GM21528 (cell line): Measurements from ENCODE around the gene SLC5A1.

Experiments used
- ATAC-seq: cut with Tn5 transposase; IDR thresholded peaks from one replicate; pipeline ENCODE4 v1.9.1; 2021; ENCODE audit warnings: mild to moderate bottlenecking, moderate library complexity; ENCODE audit not compliant: unreplicated experiment, low FRiP score

The SLC5A1 gene

DNA sequence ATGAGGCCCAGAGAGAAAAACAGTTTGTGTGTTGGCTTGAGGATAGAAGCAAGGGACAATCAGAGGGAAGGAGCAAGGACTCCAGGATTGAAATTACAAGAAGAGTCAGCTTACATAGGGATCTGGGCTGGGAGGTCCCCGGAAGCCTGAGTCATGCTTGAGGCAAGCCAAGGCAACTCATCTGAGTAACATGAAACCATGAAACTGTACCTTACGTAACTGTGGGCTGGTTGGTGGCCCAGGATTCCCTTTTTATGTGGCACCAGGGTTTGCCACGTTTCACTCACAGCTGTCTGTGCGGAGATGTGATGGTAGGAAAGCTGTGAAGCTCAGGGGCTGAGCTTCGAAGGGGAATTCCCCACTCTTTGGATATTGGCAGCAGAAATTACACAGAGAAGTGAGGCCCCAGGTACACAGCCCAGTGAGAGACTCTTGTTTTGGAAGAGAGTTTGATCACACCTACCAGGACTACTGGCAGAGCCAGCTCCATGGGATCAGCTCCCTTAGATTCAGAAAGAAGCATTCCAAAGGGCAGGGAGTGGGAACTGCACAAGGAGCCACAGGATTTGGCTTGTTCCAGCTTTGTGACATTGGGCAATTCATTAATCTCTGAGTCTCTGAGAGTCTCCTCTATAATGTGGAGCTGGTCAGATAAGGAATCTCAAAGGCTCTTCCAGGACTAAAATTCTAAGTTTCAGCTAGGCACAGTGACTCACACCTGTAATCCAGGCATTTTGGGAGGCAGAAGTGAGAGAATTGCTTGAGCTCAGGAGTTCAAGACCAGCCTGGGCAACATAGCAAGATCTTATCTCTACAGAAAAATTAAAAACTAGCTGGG, 7.8 kb downstream of the SLC5A1 start:
- no peak for ATAC-seq

DNA sequence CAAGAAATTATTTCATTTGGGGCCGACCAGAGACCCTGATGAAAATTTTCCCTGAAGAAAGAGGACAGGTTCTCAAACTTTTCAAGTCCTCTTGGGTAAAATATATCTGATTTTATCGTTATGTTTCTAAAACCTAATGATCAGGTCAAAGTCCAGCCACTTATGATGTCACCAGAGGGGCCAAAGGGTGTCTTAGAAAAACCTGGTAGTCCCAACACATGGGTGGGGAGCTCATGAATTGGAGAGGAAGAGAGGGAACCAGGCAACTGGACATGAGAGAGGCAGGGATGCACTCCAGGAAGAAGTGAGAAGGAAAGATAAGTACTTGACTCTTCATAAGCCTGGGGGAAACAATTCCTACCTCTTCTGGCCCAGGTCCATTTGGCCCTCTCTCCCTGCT, 9.2 kb downstream of the SLC5A1 start:
- ATAC-seq = no peak

DNA sequence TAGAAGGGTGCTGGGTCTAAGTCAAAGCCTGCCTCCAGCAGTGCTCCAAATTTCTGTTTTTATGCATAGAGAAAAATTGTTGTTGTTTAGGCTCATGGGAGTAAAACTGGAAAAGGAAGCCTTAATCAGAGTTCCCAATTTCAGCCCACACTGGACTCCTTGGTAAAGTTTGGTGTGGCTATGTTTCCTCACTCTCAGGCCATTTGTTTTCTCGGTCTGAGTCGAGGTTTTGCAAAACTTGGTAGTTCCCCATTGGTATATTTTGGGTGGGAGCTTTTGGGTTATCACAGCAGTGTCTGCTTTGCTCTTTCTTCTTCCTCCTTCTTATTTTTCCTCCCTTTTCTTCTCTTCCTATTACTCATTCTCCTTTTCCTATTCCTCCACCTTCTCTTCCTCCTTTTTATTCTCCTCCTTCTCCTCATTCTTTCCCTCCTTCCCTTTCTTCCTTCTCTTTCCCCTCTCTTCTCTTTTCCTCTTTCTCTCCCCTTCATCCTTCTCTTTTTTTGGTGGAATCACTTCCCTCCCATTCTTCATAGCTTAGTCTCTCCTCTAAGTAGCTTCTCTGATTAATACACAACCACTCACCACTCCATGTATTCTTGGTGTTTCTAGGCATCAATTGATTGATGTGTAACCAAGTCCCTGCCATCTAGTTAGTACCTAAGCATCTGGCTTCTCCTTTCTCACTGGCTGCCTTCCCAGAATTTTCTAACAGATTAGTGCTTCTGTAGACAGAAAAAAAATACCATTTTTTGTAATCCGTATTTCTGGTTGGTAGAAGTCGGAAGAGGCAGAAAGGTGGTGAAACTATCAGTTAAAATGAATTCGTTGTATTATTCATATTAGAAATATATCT, 10.1 kb downstream of the SLC5A1 start:
- ATAC-seq = no peak

DNA sequence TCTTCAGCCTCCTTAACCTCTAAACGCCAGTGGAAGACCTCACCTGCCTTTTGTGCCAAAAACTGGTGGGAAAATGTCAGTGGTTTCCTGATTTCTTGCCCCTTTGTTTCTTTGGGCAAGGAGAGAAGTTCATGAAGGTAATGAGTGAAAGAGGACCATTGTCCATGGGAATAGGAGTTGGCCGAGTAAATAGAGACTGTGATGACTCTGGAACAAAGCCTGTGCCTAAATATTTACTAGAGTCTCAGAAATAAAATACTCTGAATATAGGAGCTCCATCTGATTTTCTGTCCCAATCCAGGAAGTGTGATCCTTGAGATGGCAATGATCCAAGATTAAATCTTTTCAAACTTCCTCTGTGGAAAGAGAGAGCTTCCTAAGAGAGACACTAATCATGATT, 12.0 kb downstream of the SLC5A1 start:
- ATAC-seq = no peak

DNA sequence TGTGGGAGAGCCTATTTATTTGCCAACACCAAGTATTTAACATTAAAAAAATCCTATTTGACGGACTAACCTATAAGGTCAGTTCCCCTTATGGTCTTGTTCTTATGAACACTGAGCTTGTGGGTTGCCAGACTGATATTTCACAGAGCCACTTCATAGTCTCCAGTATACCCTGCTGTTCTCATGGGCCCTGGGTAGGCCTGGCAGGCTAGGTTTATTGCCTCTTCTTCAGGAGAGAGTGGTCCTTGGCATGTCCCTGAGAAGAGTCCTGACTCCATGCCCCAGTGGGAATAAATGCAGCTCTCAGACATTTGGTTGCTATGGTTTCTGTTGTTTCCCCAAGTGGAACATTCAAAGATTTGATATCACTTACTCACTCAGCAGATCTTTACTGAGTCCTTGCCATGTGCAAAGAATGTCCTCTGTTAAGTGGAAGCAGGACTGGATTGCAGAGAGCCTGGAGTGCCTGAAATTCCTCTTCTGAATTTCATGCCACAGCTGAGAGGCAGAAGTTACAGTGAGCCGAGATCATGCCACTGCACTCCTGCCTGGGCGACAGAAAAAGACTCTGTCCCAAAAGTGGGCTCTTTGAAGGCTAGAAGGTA, 15.7 kb downstream of the SLC5A1 start:
- ATAC-seq = no peak

DNA sequence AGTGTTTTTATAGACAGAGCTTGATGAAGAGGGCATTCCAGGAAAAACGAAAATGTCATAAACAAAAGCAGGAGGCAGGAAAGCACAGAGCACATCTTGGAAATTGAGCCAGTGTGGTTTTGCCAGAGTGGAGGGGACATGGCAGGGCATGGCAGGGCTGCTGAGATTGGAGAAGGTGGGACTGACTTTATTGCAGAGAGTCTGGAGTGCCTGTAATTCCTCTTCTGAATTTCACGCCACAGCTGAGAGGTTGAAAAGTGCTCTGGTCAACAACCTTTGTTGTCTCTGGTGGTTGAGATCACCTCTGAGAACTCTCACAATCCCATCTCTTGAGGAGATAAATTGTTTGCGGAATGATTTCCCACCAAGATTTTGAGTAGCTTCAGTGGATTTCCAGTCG, 16.4 kb downstream of the SLC5A1 start:
- ATAC-seq = no peak

DNA sequence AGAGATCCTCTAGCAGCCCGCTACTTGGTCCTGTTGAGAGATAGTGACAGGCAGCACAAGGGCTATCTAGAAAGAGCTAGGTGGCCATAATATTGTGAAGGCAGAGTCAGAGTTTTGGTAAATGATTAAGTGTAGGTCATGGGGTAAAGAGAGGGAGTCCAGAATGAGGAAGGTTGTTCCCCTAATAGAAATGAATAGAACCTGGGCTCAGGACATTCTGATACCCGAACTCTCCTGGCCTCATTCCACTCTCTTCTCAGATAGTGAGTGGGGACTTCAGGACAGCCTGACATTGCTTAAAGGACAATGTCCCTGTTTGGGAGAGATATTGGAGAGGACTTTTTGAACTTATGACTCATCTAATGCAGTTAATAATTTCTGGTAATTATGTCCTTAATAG, 20.6 kb downstream of the SLC5A1 start:
- no peak for ATAC-seq

DNA sequence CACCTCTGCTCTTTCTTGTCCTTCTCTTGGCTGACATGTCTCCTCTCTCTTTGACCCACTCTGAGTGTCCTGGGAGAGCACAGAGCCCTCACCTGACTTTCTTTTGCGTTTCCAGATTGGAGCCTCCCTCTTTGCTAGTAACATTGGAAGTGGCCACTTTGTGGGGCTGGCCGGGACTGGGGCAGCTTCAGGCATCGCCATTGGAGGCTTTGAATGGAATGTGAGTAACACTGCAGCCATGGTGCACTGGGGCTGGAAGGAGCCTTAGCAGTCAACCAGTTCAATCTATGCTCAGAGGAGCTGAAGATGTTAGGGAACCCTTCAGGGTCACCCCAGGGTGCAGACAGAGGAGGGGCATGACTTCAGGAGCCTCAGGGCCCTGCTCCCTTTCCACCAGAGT, 23.8 kb downstream of the SLC5A1 start:
- no peak for ATAC-seq

DNA sequence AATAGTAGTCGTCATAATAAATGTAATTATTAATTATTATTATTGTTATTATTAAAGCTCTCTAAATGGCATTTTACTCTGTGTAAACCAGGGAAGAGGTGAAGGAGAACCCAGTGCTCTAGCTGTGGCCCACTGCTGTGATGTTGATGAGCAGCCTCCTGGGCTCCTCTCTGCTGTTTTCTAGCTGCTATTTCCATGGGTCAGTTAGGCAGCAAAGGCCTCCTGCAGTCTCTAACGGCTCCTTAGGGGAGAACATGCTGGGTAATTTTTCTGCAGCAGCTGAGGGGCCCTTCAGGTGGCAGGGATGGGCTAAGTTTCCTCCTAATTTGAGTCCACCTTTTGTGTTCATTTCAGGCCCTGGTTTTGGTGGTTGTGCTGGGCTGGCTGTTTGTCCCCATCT, 24.6 kb downstream of the SLC5A1 start:
- ATAC-seq = no peak

DNA sequence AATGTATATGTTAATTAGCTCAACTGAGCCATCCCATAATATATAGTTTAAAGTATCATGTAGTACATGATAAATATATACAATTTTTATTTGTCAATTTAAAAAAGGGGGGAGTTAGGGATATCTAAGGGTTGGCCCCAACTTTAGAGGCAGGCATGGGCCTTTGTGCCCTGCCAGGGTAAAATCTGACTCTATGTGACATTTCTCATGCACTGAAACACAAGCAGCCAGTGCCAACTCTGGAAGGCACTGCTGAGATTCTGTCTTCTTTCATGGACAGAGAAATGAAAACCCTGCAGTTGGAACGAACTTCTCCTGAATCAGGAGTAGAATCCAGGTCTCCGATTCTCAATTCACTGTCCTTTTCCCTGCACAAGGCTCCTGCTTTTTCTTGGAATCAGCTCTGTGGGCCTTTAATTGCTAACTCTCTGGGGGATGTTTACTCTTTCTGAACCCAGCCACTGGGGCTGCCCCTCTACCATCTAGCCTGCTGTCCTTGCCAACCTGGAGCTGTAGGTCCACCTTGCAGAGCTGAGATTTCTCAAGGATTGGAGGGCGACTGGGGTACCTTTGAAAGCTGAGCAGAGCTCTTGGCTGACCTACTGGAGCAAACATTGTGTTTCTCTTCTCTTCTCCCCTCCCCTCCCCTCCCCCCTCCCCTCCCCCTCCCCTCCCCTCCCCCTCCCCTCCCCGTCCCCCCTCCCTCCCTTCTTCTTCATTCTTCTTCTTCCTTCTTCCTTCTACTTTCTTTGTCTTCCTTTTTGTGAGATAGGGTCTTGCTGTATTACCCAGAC, 26.7 kb downstream of the SLC5A1 start:
- ATAC-seq = no peak

DNA sequence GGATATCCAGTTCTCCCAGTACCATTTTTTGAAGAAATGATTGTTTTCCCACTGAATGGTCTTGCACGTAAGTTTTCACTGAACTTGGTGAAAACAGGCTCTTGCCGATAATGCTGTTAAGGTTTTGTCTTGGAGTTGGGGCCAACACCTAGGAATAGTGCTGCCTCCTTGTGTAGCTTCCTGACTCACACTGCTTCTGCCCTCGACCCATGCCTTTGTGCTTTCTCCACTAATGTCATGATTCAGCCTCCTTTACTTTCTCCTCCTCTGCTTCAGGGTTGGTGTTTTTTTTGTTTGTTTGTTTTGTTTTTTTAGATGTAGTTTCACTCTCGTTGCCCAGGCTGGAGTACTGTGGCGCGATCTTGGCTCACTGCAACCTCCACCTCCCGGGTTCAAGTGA, 30.2 kb downstream of the SLC5A1 start:
- ATAC-seq = no peak

DNA sequence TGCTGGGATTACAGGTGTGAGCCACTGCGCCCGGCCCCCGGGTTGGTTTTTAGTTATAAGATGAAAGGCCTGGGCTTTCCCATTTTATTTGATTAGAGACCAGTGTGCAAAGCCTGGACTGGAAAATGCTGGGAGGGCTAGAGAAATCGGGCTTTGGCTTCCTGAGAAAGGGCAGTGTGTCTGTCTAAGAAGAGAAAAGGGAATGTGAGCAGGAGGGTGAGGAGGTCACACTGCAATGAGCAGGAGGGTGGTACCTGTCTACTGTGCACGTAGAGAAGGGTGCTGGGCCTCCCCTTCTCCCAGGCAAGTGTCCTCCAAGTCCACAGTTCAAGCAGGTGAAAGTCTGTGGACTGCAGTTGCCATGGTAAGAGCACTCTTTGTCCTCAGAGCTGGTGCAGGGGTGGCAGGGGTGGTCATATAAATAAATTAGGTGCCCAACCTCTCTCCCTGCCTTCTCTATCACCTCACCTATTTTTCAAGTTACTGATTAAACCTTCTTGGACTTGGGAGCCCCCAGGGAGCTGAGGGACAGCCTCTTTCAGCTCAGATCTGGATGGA, 30.8 kb downstream of the SLC5A1 start:
- no peak for ATAC-seq

DNA sequence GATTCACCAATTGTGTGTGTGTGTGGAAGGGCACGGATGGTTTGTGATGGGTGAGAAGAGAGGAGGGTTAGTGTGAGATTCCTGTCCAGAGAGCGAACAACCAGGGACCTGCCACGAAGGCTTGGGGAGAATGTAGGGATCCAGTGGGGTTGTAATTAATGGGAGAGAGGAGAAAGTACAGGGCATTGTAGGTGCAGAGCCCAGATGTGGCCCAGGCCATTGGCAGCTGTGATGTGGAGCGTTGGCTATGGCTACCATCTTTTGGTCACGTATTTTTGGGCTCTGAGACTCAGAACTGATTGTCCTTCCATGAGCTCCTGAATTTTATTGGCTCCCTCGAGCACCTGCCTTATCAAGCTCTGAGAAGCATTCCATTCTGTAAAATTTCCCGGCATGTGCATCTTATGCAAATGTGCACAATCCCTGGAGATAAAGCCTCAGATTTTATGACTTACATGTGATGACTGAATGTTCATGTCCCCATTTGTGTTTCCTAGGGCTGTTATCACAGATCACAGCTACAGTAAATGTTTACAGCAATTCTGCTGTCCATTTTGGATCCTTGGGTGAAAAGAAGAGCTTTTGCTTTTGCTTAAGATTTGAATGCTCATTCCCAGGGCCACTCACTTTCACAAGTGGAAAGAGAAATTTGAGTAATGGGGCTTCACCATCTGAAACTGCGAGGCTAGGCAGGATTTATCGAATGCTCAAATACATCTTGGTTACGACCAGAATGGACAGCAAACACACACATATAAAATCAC, 33.1 kb downstream of the SLC5A1 start:
- no peak for ATAC-seq

DNA sequence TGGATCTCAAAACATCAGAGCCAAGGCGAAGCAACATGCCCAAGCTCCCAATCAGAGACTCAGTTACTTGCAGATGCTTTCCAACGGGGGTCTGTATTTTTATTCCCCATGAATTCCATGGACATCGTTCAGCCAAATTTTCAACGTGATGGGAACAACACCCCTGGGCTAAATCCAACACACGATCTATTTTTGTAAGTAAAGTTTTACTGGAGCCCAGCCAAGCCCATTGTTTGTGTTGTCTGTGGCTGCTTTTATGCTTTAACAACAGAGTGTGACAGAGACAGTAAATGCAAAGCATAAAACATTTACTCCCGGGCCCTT, 33.7 kb downstream of the SLC5A1 start:
- ATAC-seq = no peak

DNA sequence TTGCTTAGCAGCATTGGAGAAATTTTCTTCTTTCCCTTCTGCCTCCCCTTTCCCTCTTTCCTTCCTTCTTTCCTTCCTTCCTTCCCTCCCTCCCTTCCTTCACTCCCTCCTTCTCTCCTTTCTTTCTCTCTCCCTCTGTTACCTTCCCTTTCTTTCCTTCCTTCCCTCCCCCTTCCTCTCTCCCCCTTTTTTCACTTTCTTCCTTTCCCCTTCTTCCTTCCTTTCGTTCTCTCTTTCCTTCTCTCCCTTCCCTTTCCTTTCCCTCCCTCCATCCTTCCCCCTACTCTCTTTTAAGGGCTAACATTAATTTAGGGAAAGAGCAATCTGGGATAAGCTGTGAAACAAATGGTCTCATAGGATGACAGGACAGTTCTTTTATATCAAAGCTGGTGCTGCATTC, 34.1 kb downstream of the SLC5A1 start:
- ATAC-seq = no peak

DNA sequence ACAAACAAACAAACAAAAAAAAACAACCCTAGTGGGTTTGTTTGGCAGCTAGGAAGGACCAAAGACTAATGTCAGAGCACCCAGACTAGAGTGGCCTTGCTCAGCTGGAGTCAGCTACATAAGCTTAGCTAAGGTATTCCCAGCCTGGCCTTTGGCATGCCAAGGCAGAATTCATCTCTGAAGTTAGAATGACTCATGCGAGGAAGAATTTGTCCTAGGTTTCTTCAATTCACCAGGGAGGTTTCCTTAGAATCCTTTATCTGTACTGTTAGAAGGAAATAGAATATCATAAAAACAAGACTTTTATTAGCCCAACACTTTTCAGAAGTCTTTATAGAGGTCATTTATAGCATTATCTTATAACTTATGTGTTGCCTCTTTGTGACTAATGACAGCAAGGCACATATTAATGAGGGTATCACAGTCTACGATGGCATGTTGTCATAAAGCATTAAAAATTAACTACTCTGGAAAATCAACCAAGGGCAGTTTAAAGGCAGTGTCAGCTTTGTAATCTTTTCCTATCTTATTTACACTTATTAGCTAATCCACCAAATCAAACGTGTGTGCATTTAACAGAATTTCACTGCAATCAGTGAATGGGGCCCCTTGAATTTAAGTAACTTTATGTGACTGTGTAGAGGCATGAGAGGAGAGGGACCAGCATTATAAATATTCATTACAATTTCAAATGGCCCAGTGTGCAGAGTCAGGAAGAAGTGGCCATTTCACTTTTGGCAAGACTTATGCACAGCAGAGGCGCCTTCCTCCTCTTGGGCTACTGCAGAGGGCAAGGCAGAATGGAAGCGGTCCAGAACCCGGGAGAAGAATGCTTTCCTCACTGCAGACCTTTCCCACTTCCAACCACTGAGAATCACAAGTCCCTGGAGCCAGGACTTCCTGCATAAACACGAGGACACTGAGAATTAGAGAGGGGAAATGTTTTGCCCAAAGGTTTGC, 36.3 kb downstream of the SLC5A1 start:
- no peak for ATAC-seq

DNA sequence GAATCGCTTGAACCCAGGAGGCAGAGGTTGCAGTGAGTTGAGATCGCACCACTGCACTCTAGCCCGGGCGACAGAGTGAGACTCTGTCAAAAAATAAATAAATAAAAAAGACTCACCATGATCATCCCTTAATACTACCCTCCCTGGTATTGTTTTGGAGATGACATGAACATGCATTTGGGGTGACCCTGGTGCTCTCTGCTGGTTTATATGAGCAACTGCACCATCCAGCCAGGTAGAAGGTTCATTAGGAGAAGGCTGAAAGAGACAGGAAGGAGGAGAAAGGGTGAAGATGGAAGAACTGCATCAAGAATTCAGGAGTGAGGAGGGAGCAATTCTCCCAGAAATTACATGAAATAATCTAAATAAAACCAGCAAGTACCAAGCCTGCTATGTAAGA, 37.8 kb downstream of the SLC5A1 start:
- ATAC-seq = no peak

DNA sequence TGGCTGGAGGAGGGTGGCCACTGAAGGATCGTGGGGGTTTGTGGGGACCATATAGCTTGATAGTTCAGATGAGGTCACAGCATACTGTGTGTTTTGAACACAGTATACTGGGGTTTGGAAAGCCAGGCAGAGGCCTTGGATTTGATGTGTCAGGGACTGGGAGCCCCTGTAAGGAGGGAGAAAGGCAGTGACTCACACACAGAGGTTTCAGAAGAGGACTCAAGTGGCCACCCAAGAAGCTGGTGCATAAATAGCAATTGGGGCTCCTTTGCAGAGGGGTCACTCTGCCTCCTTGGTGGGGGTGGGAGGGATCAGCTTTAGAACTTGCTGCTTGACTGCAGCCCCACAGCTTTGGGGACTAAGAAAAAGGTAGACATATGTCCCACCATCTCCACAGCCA, 39.3 kb downstream of the SLC5A1 start:
- ATAC-seq = no peak

DNA sequence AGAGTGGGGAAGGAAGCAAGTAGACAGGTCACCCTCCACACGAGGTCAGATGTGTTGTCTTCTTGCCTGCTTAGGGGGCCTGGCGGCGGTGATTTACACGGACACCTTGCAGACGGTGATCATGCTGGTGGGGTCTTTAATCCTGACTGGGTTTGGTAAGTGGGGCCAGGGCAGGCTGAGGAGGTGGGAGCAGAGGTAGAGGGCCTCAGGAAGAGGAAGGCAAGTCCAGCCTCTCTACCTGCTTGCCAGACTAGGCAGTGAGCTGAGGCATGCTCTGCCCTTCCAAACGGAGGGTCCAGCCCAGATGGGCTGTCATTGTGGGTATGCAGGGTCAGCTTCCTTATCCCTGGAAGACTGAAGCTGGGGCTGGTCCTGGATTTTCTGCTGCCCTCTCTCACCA, 39.9 kb downstream of the SLC5A1 start:
- no peak for ATAC-seq
